Cardiac muscle cell (in vitro differentiated cells and primary cell): ENCODE data around the gene APBB2. TPM values are rescaled to one million over a fixed set of nuclear protein-coding genes. Genes with fewer than 3 reads are reported as not detected.

Source experiments
- DNase-seq, 2 donors: peaks; one replicate each; pipeline versions ENCODE4 v3.0.0 to v3.0.0-alpha.2; 2010 to 2017; ENCODE audit warnings: low read depth in 1 of 2, low spot score in 1 of 2
- H3K27ac ChIP-seq: fragments of 200-600 bp; sonication (generic); 2 replicates; pipeline ENCODE4 v1.5.1; 2016
- H3K27me3 ChIP-seq: fragments of 200-600 bp; sonication (generic); 2 replicates; pipeline ENCODE4 v1.6.0; 2016; ENCODE audit warnings: control low read depth
- H3K36me3 ChIP-seq: fragments of 200-600 bp; sonication (generic); 2 replicates; pipeline ENCODE4 v1.5.1; 2016; ENCODE audit warnings: control low read depth
- H3K4me1 ChIP-seq: fragments of 200-600 bp; sonication (generic); 2 replicates; pipeline ENCODE4 v1.8.1; 2017; ENCODE audit warnings: low read depth, mild to moderate bottlenecking, mixed run types
- H3K4me3 ChIP-seq: fragments of 200-600 bp; sonication (generic); 2 replicates; pipeline ENCODE4 v1.5.1; 2016; ENCODE audit warnings: mild to moderate bottlenecking
- H3K9me3 ChIP-seq: fragments of 200-600 bp; sonication (generic); 2 replicates; pipeline ENCODE4 v1.5.1; 2017; ENCODE audit warnings: low read depth, mild to moderate bottlenecking, control low read depth
- CTCF ChIP-seq: IDR thresholded peaks from 2 replicates; pipeline ENCODE4 v1.5.1; 2012; ENCODE audit warnings: low read depth, mild to moderate bottlenecking, low read length
- polyA plus RNA-seq: library from polyadenylated mRNA; unstranded; fragments of >200 nt; fragmentation: Nextera tagmentation; extraction: Ambion mirVana; gene quantifications from 2 replicates; pipeline ENCODE4 v1.2.1, GENCODE V29; 2016
- total RNA-seq: library from RNA; depleted of rRNA; stranded (reverse); fragments of >200 nt; gene quantifications from 2 replicates; pipeline ENCODE4 v1.2.3, GENCODE V29; 2016

APBB2 gene
- total and polyA plus RNA-seq, 2 experiments from 2014 or later: 4.6 to 14.9 TPM

GRCh38 chr4:41041551-41041950, 172.8 kb downstream of the APBB2 start:
- no peak for TF ChIP-seq CTCF
- Histone ChIP-seq H3K27ac (no peak overlapping the region), H3K27me3 (no peaks in the 10 kb centered on the region), H3K4me3 (no peak overlapping the region), H3K4me1 (no peaks in the 10 kb centered on the region), H3K36me3 (no peaks in the 10 kb centered on the region), H3K9me3 (no peaks in the 10 kb centered on the region)
- DNase-seq: no peak

- Histone ChIP-seq H3K36me3 (no peaks in the 10 kb centered on the region), H3K4me1 (no peaks in the 10 kb centered on the region), H3K4me3 (no peak overlapping the region), H3K27ac (no peak overlapping the region), H3K9me3 (no peaks in the 10 kb centered on the region), H3K27me3 (no peaks in the 10 kb centered on the region)
- no peak for TF ChIP-seq CTCF
- DNase-seq: no peak
Measured at GRCh38 chr4:41039317-41039716, 175.0 kb downstream of the APBB2 start.

GRCh38 chr4:41038304-41038703, 176.0 kb downstream of the APBB2 start:
- no peak overlapping the region for H3K27ac ChIP-seq
- no peak overlapping the region for H3K4me3 ChIP-seq
- no peak for DNase-seq
- H3K36me3 ChIP-seq: no peaks in the 10 kb centered on the region
- H3K9me3 ChIP-seq: no peaks in the 10 kb centered on the region
- H3K27me3 ChIP-seq: no peaks in the 10 kb centered on the region
- no peaks in the 10 kb centered on the region for H3K4me1 ChIP-seq
- TF ChIP-seq CTCF: no peak

GRCh38 chr4:41029098-41029497, 185.2 kb downstream of the APBB2 start:
- no peaks in the 10 kb centered on the region for H3K36me3 ChIP-seq

GRCh38 chr4:41028392-41029076, 185.8 kb downstream of the APBB2 start:
- Histone ChIP-seq H3K4me1 (no peaks in the 10 kb centered on the region), H3K27me3 (no peaks in the 10 kb centered on the region), H3K27ac (no peak overlapping the region), H3K4me3 (no peak overlapping the region), H3K9me3 (no peaks in the 10 kb centered on the region), H3K36me3 (no peaks in the 10 kb centered on the region)
- TF ChIP-seq CTCF: no peak
- peak in 1 of 2 donors; percentile 16 for DNase-seq

More at GRCh38 chr4:41029098-41029497, 185.2 kb downstream of the APBB2 start:
- no peak for TF ChIP-seq CTCF
- H3K9me3 ChIP-seq: no peaks in the 10 kb centered on the region
- H3K27ac ChIP-seq: no peak overlapping the region
- no peak overlapping the region for H3K4me3 ChIP-seq
- H3K4me1 ChIP-seq: no peaks in the 10 kb centered on the region
- H3K27me3 ChIP-seq: no peaks in the 10 kb centered on the region
- DNase-seq: no peak

GRCh38 chr4:41026971-41027370, 187.4 kb downstream of the APBB2 start:
- no peaks in the 10 kb centered on the region for H3K27me3 ChIP-seq
- no peak overlapping the region for H3K27ac ChIP-seq
- no peaks in the 10 kb centered on the region for H3K9me3 ChIP-seq
- H3K4me1 ChIP-seq: no peaks in the 10 kb centered on the region
- TF ChIP-seq CTCF: no peak
- H3K4me3 ChIP-seq: no peak overlapping the region
- DNase-seq: no peak
- no peaks in the 10 kb centered on the region for H3K36me3 ChIP-seq
